A549 (cell line): ENCODE results near the gene MEI4. TPM values are rescaled to one million over a fixed set of nuclear protein-coding genes. Genes with fewer than 3 reads are reported as not detected.

ENCODE experiments used
- ATAC-seq, 2 experiments: fragments of 200-7000 bp in 1 of 2; fragments of >200 bp in 1 of 2; cut with Nextera tagmentation in 1 of 2; cut with Tn5 transposase in 1 of 2; 3 replicates each; pipeline versions ENCODE4 v1.8.0 to v1.9.1; 2018 to 2020; ENCODE audit warnings: mild to moderate bottlenecking in 1 of 2, moderate library complexity in 1 of 2
- CTCF ChIA-PET: fragments of 300-600 bp; sonication (Branson Sonifier 250); formaldehyde crosslinking; extraction: SDS; loops from one replicate; lab custom pipeline; 2021; ENCODE audit warnings: antibody characterized with exemption, inconsistent platforms; lab: Yijun Ruan, JAX
- POLR2A ChIA-PET: fragments of 350-600 bp; formaldehyde crosslinking; extraction: SDS; loops from one replicate; lab custom pipeline; 2021; ENCODE audit warnings: antibody characterized with exemption, inconsistent platforms; lab: Yijun Ruan, JAX
- DNase-seq, 2 experiments: peaks; one replicate each; pipeline versions ENCODE4 v3.0.0 to v3.0.0-alpha.2; 2011 to 2016; ENCODE audit warnings: low read depth in 1 of 2, low spot score in 1 of 2
- FAIRE-seq: peaks from 2 replicates; lab custom pipeline; 2011; peaks lifted over from hg19 to GRCh38; lab: Jason Lieb, UNC
- H3K27ac ChIP-seq, 2 experiments: fragments of >200 bp; sonication (Bioruptor Twin); formaldehyde crosslinking; 3 replicates each; pipeline ENCODE4 v1.5.1; 2016 to 2017
- H3K4me1 ChIP-seq: fragments of >200 bp; sonication (Bioruptor Twin); formaldehyde crosslinking; 3 replicates; pipeline ENCODE4 v1.6.1; 2016
- H3K4me2 ChIP-seq: fragments of >200 bp; sonication (Bioruptor Twin); formaldehyde crosslinking; 3 replicates; pipeline ENCODE4 v1.6.1; 2016
- H3K4me3 ChIP-seq: fragments of >200 bp; sonication (Bioruptor Twin); formaldehyde crosslinking; 3 replicates; pipeline ENCODE4 v1.5.1; 2016
- H3K9me3 ChIP-seq: fragments of >200 bp; sonication (Bioruptor Twin); formaldehyde crosslinking; 3 replicates; pipeline ENCODE4 v1.6.1; 2016
- BCL3 ChIP-seq: fragments of >200 bp; sonication (Bioruptor Twin); formaldehyde crosslinking; IDR thresholded peaks from 3 replicates; pipeline ENCODE4 v1.6.1; 2016
- BHLHE40 ChIP-seq: IDR thresholded peaks from 2 replicates; pipeline ENCODE4 v1.6.1; 2012; ENCODE audit warnings: low read depth, low read length, inconsistent platforms
- CEBPB ChIP-seq, 2 experiments: fragments of >200 bp in 1 of 2; sonication (Bioruptor Twin) in 1 of 2; formaldehyde crosslinking in 1 of 2; IDR thresholded peaks; 2 replicates each; pipeline ENCODE4 v1.6.1; 2012 to 2016
- CHD2 ChIP-seq: fragments of 150-350 bp; IDR thresholded peaks from 2 replicates; pipeline ENCODE4 v1.6.1; 2014; ENCODE audit warnings: low read length; ENCODE audit not compliant: partially characterized antibody
- EHF ChIP-seq: fragments of 250-450 bp; sonication (Bioruptor Pico); IDR thresholded peaks from 2 replicates; pipeline ENCODE4 v1.5.0; 2020; ENCODE audit warnings: mild to moderate bottlenecking
- ELK1 ChIP-seq: fragments of 150-350 bp; IDR thresholded peaks from 2 replicates; pipeline ENCODE4 v1.6.1; 2014; ENCODE audit warnings: low read depth, mild to moderate bottlenecking, low read length
- EP300 ChIP-seq, 2 experiments: fragments of >200 bp; sonication (Bioruptor Twin); formaldehyde crosslinking; IDR thresholded peaks; 2 replicates in 1 of 2; 3 replicates in 1 of 2; pipeline ENCODE4 v1.6.1; 2016 to 2017
- ESRRA ChIP-seq: fragments of 150-350 bp; IDR thresholded peaks from 2 replicates; pipeline ENCODE4 v1.6.1; 2014; ENCODE audit warnings: mild to moderate bottlenecking, low read length, borderline replicate concordance
- FOSL2 ChIP-seq, 2 experiments: fragments of 450-650 bp in 1 of 2; fragments of >200 bp in 1 of 2; sonication (Bioruptor Twin) in 1 of 2; formaldehyde crosslinking; IDR thresholded peaks; 2 replicates each; pipeline versions ENCODE4 v1.5.0 to v1.6.1; 2016 to 2020; ENCODE audit warnings: mild to moderate bottlenecking in 1 of 2, moderate library complexity in 1 of 2
- FOXS1 ChIP-seq: fragments of 250-450 bp; sonication (Bioruptor Pico); IDR thresholded peaks from 2 replicates; pipeline ENCODE4 v1.5.0; 2020; ENCODE audit warnings: mild to moderate bottlenecking, moderate library complexity
- GATA3 ChIP-seq: IDR thresholded peaks from 2 replicates; pipeline ENCODE4 v1.6.1; 2012; ENCODE audit warnings: borderline replicate concordance
- HOXA7 ChIP-seq: fragments of 250-450 bp; sonication (Bioruptor Pico); IDR thresholded peaks from 2 replicates; pipeline ENCODE4 v1.5.0; 2020; ENCODE audit warnings: mild to moderate bottlenecking, moderate library complexity
- JUNB ChIP-seq: fragments of >200 bp; sonication (Bioruptor Twin); formaldehyde crosslinking; IDR thresholded peaks from 2 replicates; pipeline ENCODE4 v1.6.1; 2016
- KDM1A ChIP-seq: fragments of 200-600 bp; sonication (generic); IDR thresholded peaks from 2 replicates; pipeline ENCODE4 v1.6.1; 2016; ENCODE audit warnings: low read depth, mild to moderate bottlenecking
- MAFK ChIP-seq: fragments of 450-650 bp; IDR thresholded peaks from 2 replicates; pipeline ENCODE4 v1.6.1; 2014; ENCODE audit not compliant: partially characterized antibody
- MAX ChIP-seq: IDR thresholded peaks from 2 replicates; pipeline ENCODE4 v1.6.1; 2012
- MAZ ChIP-seq: fragments of 150-350 bp; IDR thresholded peaks from 2 replicates; pipeline ENCODE4 v1.6.1; 2014; ENCODE audit warnings: antibody characterized with exemption, low read depth, low read length, borderline replicate concordance
- NPAS2 ChIP-seq: fragments of 250-450 bp; sonication (Bioruptor Pico); IDR thresholded peaks from 2 replicates; pipeline ENCODE4 v1.8.0; 2022; ENCODE audit warnings: mild to moderate bottlenecking, moderate library complexity, borderline replicate concordance
- NR3C1 ChIP-seq: fragments of >200 bp; sonication (Bioruptor Twin); formaldehyde crosslinking; IDR thresholded peaks from 3 replicates; pipeline ENCODE4 v1.6.1; 2017
- PBX3 ChIP-seq: IDR thresholded peaks from 2 replicates; pipeline ENCODE4 v1.6.1; 2012
- PHF8 ChIP-seq: fragments of 200-600 bp; sonication (generic); IDR thresholded peaks from 2 replicates; pipeline ENCODE4 v1.6.1; 2016; ENCODE audit warnings: low read depth, mild to moderate bottlenecking, antibody characterized with exemption, moderate library complexity, borderline replicate concordance
- POLR2AphosphoS2 ChIP-seq: conservative IDR thresholded peaks from 2 replicates; pipeline ENCODE4 v1.6.1; 2012; ENCODE audit warnings: low read length, improper control_type of control experiment, inconsistent platforms
- RCOR1 ChIP-seq: fragments of 150-350 bp; IDR thresholded peaks from 2 replicates; pipeline ENCODE4 v1.6.1; 2014; ENCODE audit warnings: antibody characterized with exemption, low read length, low read depth
- RFX5 ChIP-seq: fragments of 450-650 bp; IDR thresholded peaks from 2 replicates; pipeline ENCODE4 v1.7.1; 2014; ENCODE audit warnings: antibody characterized with exemption, mild to moderate bottlenecking, moderate library complexity
- SMC3 ChIP-seq: fragments of >200 bp; sonication (Bioruptor Twin); formaldehyde crosslinking; IDR thresholded peaks from 3 replicates; pipeline ENCODE4 v1.6.1; 2018; ENCODE audit warnings: inconsistent platforms
- TFCP2L1 ChIP-seq: fragments of 250-450 bp; sonication (Bioruptor Pico); IDR thresholded peaks from 2 replicates; pipeline ENCODE4 v1.5.0; 2021; ENCODE audit warnings: mild to moderate bottlenecking
- USF2 ChIP-seq: fragments of 450-650 bp; IDR thresholded peaks from 2 replicates; pipeline ENCODE4 v1.6.1; 2014; ENCODE audit warnings: antibody characterized with exemption
- ZC3H11A ChIP-seq: fragments of 450-650 bp; IDR thresholded peaks from 2 replicates; pipeline ENCODE4 v1.6.1; 2014; ENCODE audit warnings: antibody characterized with exemption, mild to moderate bottlenecking
- WGBS: methylation state at CpG from one replicate; pipeline ENCODE4 v1.1.6; 2017; ENCODE audit errors: missing lambda C conversion rate; 5-methylcytosine and 5-hydroxymethylcytosine counted together
- polyA plus RNA-seq, 4 experiments: library from polyadenylated mRNA; depleted of rRNA in 3 of 4; stranded (reverse); fragments of >200 nt; fragmentation: RNase III in 1 of 4; extraction: RNeasy Plus Mini Kit Qiagen cat#74134 plus additional on column Dnase treatment in 1 of 4; gene quantifications; 2 replicates in 3 of 4; 3 replicates in 1 of 4; pipeline ENCODE4 v1.2.3, GENCODE V29; 2011 to 2017

The MEI4 gene
- polyA plus RNA-seq, 2 of the 4 experiments (the other 2 are of a cell fraction): not detected

- FAIRE-seq (no peak), ATAC-seq (no peak), DNase-seq (no peak)
- POLR2A ChIA-PET: no interaction called here
- CTCF ChIA-PET: interaction anchor here (0.8 kb wide), 1 partner anchor 467 kb away, joined by 3 read pairs; the partner anchor contains the start of gene HTR1B
- TF ChIP-seq CHD2: no peak
- no peak for TF ChIP-seq JUNB
- TF ChIP-seq KDM1A: no peak
- no peak for TF ChIP-seq RFX5
- TF ChIP-seq ELK1: no peak
- no peak for TF ChIP-seq FOSL2 (IDR thresholded peaks at IDR 0.05)
- no peak for TF ChIP-seq FOSL2 (CRISPR knock-in tag; IDR thresholded peaks at IDR 0.05)
- TF ChIP-seq FOXS1 (CRISPR knock-in tag): no peak
- no peak for TF ChIP-seq NPAS2 (CRISPR knock-in tag)
- H3K9me3 ChIP-seq: no peaks in the 10 kb centered on the region
- H3K4me2 ChIP-seq: no peak overlapping the region
- no peaks in the 10 kb centered on the region for H3K4me1 ChIP-seq
- no peak overlapping the region for H3K27ac ChIP-seq
- H3K4me3 ChIP-seq: no peak overlapping the region
These were observed 278.1 kb downstream of the MEI4 start for GRCh38 chr6:77930952-77931351.

- H3K4me1 ChIP-seq: no peaks in the 10 kb centered on the region
- TF ChIP-seq FOXS1 (CRISPR knock-in tag): no peak
- no peak for TF ChIP-seq POLR2AphosphoS2
- no peak for TF ChIP-seq ZC3H11A
- TF ChIP-seq MAZ: no peak
- no peak for TF ChIP-seq HOXA7 (CRISPR knock-in tag)
- no peak for TF ChIP-seq RCOR1
- TF ChIP-seq CEBPB (IDR thresholded peaks at IDR 0.05): no peak
- TF ChIP-seq SMC3: no peak
- ATAC-seq: no peak
- no peak for DNase-seq
- WGBS: 42% methylated on average over 4 of the region's 4 CpGs
- H3K9me3 ChIP-seq: no peaks in the 10 kb centered on the region
- H3K4me3 ChIP-seq: no peak overlapping the region
- ChIA-PET POLR2A (no interaction called here), CTCF (no interaction called here)
- no peak for FAIRE-seq
- no peak overlapping the region for H3K27ac ChIP-seq
- no peak overlapping the region for H3K4me2 ChIP-seq
These were observed 309.2 kb downstream of the MEI4 start for GRCh38 chr6:77962070-77962469.

GRCh38 chr6:77965449-77965848 lies 312.6 kb downstream of the MEI4 start:
- no peak for TF ChIP-seq EP300 (IDR thresholded peaks at IDR 0.05)
- no peak for TF ChIP-seq EHF
- no peak for TF ChIP-seq ESRRA
- TF ChIP-seq MAX: no peak
- TF ChIP-seq BHLHE40: no peak
- TF ChIP-seq HOXA7 (CRISPR knock-in tag): no peak
- TF ChIP-seq PBX3: no peak
- TF ChIP-seq NR3C1: no peak
- no peak for TF ChIP-seq USF2
- no peak for TF ChIP-seq PHF8
- TF ChIP-seq MAFK: no peak
- no peak for TF ChIP-seq TFCP2L1 (CRISPR knock-in tag)
- TF ChIP-seq BCL3: no peak
- TF ChIP-seq GATA3: no peak
- no peak overlapping the region for H3K27ac ChIP-seq
- ATAC-seq (no peak), FAIRE-seq (no peak), DNase-seq (no peak)
- WGBS: 4% methylated on average over 1 of the region's 1 CpG
- no peak overlapping the region for H3K4me2 ChIP-seq
- no peaks in the 10 kb centered on the region for H3K4me1 ChIP-seq
- CTCF ChIA-PET: no interaction called here
- no peaks in the 10 kb centered on the region for H3K9me3 ChIP-seq
- no peak overlapping the region for H3K4me3 ChIP-seq
- POLR2A ChIA-PET: no interaction called here
